Neural cell (in vitro differentiated cells): ENCODE results near the gene MRPS21. TPM values are rescaled to one million over a fixed set of nuclear protein-coding genes. Genes with fewer than 3 reads are reported as not detected.

ENCODE experiments used
- H2AFZ ChIP-seq: fragments of 200-600, 300-800 bp; sonication (generic), shearing (Covaris generic); 2 replicates; pipeline ENCODE4 v1.6.0; 2014; ENCODE audit warnings: low read depth, mild to moderate bottlenecking, antibody characterized with exemption, low read length, moderate library complexity
- H3F3A ChIP-seq: fragments of 200-600 bp; shearing (Covaris generic); 2 replicates; pipeline ENCODE4 v1.6.1; 2016; ENCODE audit warnings: mild to moderate bottlenecking, moderate library complexity, mixed read lengths, antibody characterized with exemption, low read length; ENCODE audit not compliant: insufficient read depth, poor library complexity, severe bottlenecking
- H3K27ac ChIP-seq: fragments of 200-600, 300-800 bp; sonication (generic), shearing (Covaris generic); 2 replicates; pipeline ENCODE4 v1.5.1; 2014; ENCODE audit warnings: mild to moderate bottlenecking, low read length, moderate library complexity
- H3K27me3 ChIP-seq: fragments of 300-800, 200-600 bp; sonication (generic), shearing (Covaris generic); 2 replicates; pipeline ENCODE4 v1.6.0; 2014; ENCODE audit warnings: mild to moderate bottlenecking, low read depth, low read length, moderate library complexity; ENCODE audit not compliant: insufficient read depth
- H3K36me3 ChIP-seq: fragments of 300-800, 200-600 bp; sonication (generic), shearing (Covaris generic); 2 replicates; pipeline ENCODE4 v1.5.1; 2014; ENCODE audit warnings: mild to moderate bottlenecking, antibody characterized with exemption, low read length, moderate library complexity; ENCODE audit not compliant: insufficient read depth
- H3K4me2 ChIP-seq: fragments of 300-800, 200-600 bp; sonication (generic), shearing (Covaris generic); 2 replicates; pipeline ENCODE4 v1.6.0; 2014; ENCODE audit warnings: mild to moderate bottlenecking, low read length
- H3K4me3 ChIP-seq: fragments of 300-800, 200-600 bp; sonication (generic), shearing (Covaris generic); 2 replicates; pipeline ENCODE4 v1.5.1; 2014; ENCODE audit warnings: mild to moderate bottlenecking, low read length, moderate library complexity
- H3K79me2 ChIP-seq: fragments of 200-600 bp; shearing (Covaris generic); replicated peaks from 2 replicates; pipeline ENCODE4 v1.6.0; 2014; ENCODE audit warnings: mild to moderate bottlenecking, low read length, moderate library complexity; ENCODE audit not compliant: insufficient read depth
- H3K9ac ChIP-seq: fragments of 300-800, 200-600 bp; sonication (generic), shearing (Covaris generic); 2 replicates; pipeline ENCODE4 v1.6.1; 2016; ENCODE audit warnings: mild to moderate bottlenecking, low read length, mixed read lengths
- H3K9me2 ChIP-seq: fragments of 200-600 bp; shearing (Covaris generic); 2 replicates; pipeline ENCODE4 v1.6.1; 2016; ENCODE audit warnings: mild to moderate bottlenecking, low read length, mixed read lengths; ENCODE audit not compliant: insufficient read depth
- H3K9me3 ChIP-seq: fragments of 200-600, 300-800 bp; sonication (generic), shearing (Covaris generic); 2 replicates; pipeline ENCODE4 v1.6.1; 2016; ENCODE audit warnings: mild to moderate bottlenecking, mixed run types, low read length, moderate library complexity, mixed read lengths
- H4K20me1 ChIP-seq: fragments of 200-600 bp; shearing (Covaris generic); 2 replicates; pipeline ENCODE4 v1.6.1; 2016; ENCODE audit warnings: mild to moderate bottlenecking, mixed run types; ENCODE audit not compliant: insufficient read depth
- CTCF ChIP-seq: fragments of 450-650 bp; IDR thresholded peaks from 2 replicates; pipeline ENCODE4 v1.5.1; 2014; ENCODE audit warnings: antibody characterized with exemption, mild to moderate bottlenecking, moderate library complexity; ENCODE audit not compliant: poor library complexity, severe bottlenecking
- EP300 ChIP-seq: fragments of 450-650 bp; conservative IDR thresholded peaks from 2 replicates; pipeline ENCODE4 v1.6.1; 2014; ENCODE audit warnings: antibody characterized with exemption, mild to moderate bottlenecking, moderate library complexity; ENCODE audit not compliant: poor library complexity, severe bottlenecking
- EZH2 ChIP-seq: fragments of 200-600, 300-800 bp; shearing (Covaris generic), sonication (generic); IDR thresholded peaks from 2 replicates; pipeline ENCODE4 v1.6.1; 2014; ENCODE audit warnings: antibody characterized with exemption, low read length, borderline replicate concordance, mild to moderate bottlenecking; ENCODE audit not compliant: insufficient read depth, poor library complexity, severe bottlenecking
- MXI1 ChIP-seq: fragments of 450-650 bp; conservative IDR thresholded peaks from 2 replicates; pipeline ENCODE4 v1.6.1; 2014; ENCODE audit warnings: antibody characterized with exemption, mild to moderate bottlenecking; ENCODE audit not compliant: poor library complexity, severe bottlenecking
- POLR2AphosphoS5 ChIP-seq: IDR thresholded peaks from 2 replicates; pipeline ENCODE4 v1.6.1; 2012
- RAD21 ChIP-seq: fragments of 450-650 bp; conservative IDR thresholded peaks from 2 replicates; pipeline ENCODE4 v1.6.1; 2014; ENCODE audit warnings: antibody characterized with exemption, mild to moderate bottlenecking, moderate library complexity
- TAF1 ChIP-seq: IDR thresholded peaks from 2 replicates; pipeline ENCODE4 v1.6.1; 2012; ENCODE audit warnings: low read depth
- polyA plus RNA-seq: library from polyadenylated mRNA; depleted of rRNA; stranded (reverse); fragments of >200 nt; gene quantifications from 2 replicates; pipeline ENCODE4 v1.2.3, GENCODE V29; 2014
- TF ChIP-seq, protein P1 (sequence below): IDR thresholded peaks from 2 replicates; pipeline ENCODE4 v1.6.1; 2012; ENCODE audit warnings: borderline replicate concordance

The MRPS21 gene
- polyA plus RNA-seq, 1 donor from 2014 or later = 170 TPM

DNA sequence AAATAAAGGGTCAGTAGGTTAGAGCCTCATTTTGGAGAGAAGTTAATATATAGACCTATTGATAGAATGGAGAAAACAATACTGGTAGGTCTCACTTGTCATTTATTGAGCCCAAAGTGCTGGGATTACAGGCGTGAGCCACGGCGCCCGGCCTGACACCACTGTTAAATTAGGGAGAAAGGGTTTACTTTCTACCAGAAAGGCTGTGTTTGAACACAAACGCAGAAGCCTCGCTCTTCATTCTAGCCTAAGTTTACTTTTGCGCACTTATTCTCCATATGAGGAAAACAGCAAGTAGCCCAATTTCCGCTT lies 27.0 kb downstream of the MRPS21 start:
- no peak overlapping the region for H3K4me2 ChIP-seq
- TF ChIP-seq CTCF (no peak), RAD21 (no peak), MXI1 (no peak)
- H3K36me3 ChIP-seq = peaks cover 6% of the 10 kb centered on the region
- H2AFZ ChIP-seq = no peak overlapping the region
- no peaks in the 10 kb centered on the region for H4K20me1 ChIP-seq
- no peaks in the 10 kb centered on the region for H3K27me3 ChIP-seq
- H3F3A ChIP-seq = no peaks in the 10 kb centered on the region
- no peaks in the 10 kb centered on the region for H3K9me3 ChIP-seq
- no peak overlapping the region for H3K27ac ChIP-seq
- peaks cover 26% of the 10 kb centered on the region for H3K79me2 ChIP-seq
- no peaks in the 10 kb centered on the region for H3K9me2 ChIP-seq
- peak overlapping the region; percentile 75 for H3K4me3 ChIP-seq
- H3K9ac ChIP-seq = no peak overlapping the region

- Histone ChIP-seq H2AFZ (peak overlapping the region; percentile 43), H3K79me2 (peaks cover 26% of the 10 kb centered on the region), H3K9me3 (no peaks in the 10 kb centered on the region), H3K9ac (peak overlapping the region; percentile 77), H3K27me3 (no peaks in the 10 kb centered on the region), H3K4me3 (peak overlapping the region; percentile 75), H3K4me2 (peak overlapping the region; percentile 75), H4K20me1 (no peaks in the 10 kb centered on the region), H3K9me2 (no peaks in the 10 kb centered on the region), H3F3A (no peaks in the 10 kb centered on the region), H3K36me3 (peaks cover 8% of the 10 kb centered on the region), H3K27ac (peak overlapping the region; percentile 84)
- TF ChIP-seq RAD21 (no peak), EP300 (peak; percentile 2), TAF1 (no peak), CTCF (no peak), POLR2AphosphoS5 (no peak), MXI1 (no peak)
- TF ChIP-seq, protein P1, sequence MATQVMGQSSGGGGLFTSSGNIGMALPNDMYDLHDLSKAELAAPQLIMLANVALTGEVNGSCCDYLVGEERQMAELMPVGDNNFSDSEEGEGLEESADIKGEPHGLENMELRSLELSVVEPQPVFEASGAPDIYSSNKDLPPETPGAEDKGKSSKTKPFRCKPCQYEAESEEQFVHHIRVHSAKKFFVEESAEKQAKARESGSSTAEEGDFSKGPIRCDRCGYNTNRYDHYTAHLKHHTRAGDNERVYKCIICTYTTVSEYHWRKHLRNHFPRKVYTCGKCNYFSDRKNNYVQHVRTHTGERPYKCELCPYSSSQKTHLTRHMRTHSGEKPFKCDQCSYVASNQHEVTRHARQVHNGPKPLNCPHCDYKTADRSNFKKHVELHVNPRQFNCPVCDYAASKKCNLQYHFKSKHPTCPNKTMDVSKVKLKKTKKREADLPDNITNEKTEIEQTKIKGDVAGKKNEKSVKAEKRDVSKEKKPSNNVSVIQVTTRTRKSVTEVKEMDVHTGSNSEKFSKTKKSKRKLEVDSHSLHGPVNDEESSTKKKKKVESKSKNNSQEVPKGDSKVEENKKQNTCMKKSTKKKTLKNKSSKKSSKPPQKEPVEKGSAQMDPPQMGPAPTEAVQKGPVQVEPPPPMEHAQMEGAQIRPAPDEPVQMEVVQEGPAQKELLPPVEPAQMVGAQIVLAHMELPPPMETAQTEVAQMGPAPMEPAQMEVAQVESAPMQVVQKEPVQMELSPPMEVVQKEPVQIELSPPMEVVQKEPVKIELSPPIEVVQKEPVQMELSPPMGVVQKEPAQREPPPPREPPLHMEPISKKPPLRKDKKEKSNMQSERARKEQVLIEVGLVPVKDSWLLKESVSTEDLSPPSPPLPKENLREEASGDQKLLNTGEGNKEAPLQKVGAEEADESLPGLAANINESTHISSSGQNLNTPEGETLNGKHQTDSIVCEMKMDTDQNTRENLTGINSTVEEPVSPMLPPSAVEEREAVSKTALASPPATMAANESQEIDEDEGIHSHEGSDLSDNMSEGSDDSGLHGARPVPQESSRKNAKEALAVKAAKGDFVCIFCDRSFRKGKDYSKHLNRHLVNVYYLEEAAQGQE = no peak
Measured at GRCh38 chr1:150321826-150322166, 28.1 kb downstream of the MRPS21 start.

DNA sequence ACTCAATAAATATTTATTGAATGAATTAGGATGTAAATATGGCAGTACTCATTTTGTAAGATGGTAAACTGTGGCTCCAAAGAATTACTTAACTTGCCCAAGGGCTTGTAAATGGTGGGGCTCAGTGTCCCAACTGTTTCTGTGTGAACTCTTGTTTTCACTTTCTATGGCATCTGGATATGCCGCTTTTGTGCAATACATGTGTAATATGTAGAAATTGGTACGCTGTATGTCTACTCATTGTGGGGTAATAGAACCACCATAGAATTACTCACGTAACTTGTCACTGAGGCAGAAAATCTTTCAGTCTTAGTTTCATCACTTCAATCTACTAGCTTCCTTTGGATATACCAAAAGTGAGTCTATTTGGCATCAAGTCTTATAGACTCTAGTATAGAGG lies 28.6 kb downstream of the MRPS21 start:
- Histone ChIP-seq H3K4me3 (peak overlapping the region; percentile 75), H3K27me3 (no peaks in the 10 kb centered on the region), H3K4me2 (peak overlapping the region; percentile 75), H4K20me1 (no peaks in the 10 kb centered on the region), H3K36me3 (peaks cover 8% of the 10 kb centered on the region), H3K27ac (peak overlapping the region; percentile 84), H2AFZ (peak overlapping the region; percentile 43), H3K9me3 (no peaks in the 10 kb centered on the region), H3F3A (no peaks in the 10 kb centered on the region), H3K9me2 (no peaks in the 10 kb centered on the region), H3K79me2 (peaks cover 26% of the 10 kb centered on the region), H3K9ac (peak overlapping the region; percentile 77)
- no peak for TF ChIP-seq MXI1
- no peak for TF ChIP-seq EP300
- TF ChIP-seq EZH2 = no peak
- TF ChIP-seq, protein P1 = no peak
- no peak for TF ChIP-seq RAD21
- TF ChIP-seq POLR2AphosphoS5 = no peak
- TF ChIP-seq TAF1 = no peak
- no peak for TF ChIP-seq CTCF
